ENCODE results near the gene KCNJ11.

KCNJ11 gene

DNA sequence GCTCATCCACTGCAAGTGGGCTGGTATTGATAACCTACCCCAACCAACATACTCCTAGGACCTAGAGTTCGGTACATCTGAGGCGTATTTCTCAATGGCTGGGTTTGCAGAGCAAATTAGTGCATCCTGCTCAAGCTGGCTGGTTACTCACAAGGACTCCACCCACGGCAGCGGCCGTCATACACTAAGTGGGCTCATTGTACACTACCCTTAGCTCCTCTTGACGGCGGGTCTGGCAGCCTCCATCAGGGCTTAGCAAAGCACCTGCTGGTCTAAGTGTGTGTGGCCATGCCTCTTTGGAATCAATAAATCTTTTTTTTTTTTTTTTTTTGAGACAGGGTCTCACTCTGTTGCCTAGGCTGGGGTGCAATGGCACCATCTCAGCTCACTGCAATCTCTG is 20.2 kb upstream of the KCNJ11 start:
- no peak for DNase-seq (ENCODE audit: low read depth)

DNA sequence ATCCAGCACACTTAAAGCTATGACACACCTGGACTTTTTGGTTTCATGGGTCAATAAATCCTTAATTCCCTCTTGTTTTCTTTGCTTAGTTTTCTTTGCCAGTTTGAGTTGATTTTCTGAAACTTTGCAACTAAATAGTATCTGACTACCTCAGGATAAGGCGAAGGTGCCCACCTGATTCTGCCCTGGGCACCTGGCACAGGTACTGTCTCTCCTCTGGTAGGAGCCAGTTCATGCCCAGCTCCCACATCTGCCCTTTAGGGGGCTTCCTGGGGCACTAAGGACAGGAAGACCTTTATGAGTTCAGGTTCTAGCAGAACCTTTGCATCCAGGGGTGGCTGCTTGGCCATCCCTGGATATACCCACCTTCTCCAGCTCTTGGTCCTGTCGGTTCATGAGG is 19.6 kb upstream of the KCNJ11 start:
- no peak for DNase-seq (ENCODE audit: low read depth)

DNA sequence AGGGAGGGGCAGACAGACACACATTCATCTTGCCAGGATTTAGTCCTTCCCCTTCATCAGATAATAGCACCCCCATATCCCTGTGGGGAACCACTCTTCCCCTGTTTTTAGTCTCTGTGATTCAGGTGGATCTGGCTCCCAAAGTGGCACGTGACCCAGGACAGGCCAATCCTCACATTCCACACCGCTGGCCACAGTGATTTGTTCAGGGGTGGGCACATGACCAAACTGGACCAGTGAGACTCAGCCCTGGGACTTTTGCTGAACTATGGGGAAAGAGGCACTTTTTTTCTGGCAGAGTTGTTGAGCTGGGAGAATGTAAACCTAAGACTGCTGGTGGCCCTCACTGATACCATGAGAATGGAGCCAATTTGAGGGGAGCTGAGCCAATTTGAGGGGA is 19.1 kb upstream of the KCNJ11 start:
- no peak for DNase-seq (ENCODE audit: low read depth)

DNA sequence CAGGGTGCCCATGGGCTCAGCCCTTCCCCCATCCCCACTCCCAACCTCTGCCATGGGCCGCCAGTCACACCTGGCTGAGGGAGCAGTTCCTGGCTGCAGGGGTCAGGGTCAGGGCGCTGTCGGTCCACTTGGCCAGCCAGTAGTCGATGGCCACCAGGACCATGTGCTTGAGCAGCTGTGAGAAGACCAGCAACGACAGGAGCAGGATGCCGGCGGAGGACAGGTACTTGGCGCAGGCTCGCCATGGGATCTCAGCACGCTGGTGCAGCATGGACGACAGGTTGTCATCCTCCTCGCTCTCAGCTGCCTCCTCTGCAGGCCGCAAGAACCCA is 18.3 kb upstream of the KCNJ11 start:
- no peak for DNase-seq (ENCODE audit: low read depth)

DNA sequence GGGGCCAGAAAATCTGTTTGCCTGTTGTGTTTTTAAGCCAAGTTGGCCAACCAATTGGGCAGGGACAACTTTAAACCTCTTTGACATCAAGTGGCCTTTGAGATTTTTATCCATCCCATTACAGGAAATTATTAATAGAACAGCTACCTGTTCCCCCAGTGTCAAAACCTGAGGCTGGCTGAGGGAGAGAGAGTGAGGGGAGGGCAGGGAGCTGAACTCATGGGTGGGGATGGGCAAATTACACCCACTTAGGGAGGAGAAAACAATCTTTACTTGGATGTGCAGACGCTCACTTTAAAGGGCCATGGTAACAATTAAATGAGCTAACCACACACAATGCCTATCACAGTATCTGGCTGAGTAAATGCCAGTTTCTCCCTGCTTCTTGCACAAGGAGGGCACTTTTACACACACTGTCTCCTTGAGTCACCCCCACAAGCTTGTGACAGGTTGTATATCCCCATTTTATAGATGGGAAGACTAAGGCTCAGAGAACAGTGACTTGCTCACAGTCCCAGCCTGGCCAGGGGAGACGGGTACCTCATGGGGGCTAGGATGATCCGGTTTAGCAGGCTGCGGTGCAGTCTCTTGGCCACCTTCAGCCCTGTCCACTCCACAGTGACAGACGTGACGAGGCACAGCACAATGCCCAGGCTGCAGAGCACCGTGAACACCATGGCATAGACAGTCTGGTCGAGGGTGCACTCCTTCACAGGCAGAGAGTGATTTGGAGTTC is 17.8 kb upstream of the KCNJ11 start:
- DNase-seq (ENCODE audit: low read depth) = no peak

DNA sequence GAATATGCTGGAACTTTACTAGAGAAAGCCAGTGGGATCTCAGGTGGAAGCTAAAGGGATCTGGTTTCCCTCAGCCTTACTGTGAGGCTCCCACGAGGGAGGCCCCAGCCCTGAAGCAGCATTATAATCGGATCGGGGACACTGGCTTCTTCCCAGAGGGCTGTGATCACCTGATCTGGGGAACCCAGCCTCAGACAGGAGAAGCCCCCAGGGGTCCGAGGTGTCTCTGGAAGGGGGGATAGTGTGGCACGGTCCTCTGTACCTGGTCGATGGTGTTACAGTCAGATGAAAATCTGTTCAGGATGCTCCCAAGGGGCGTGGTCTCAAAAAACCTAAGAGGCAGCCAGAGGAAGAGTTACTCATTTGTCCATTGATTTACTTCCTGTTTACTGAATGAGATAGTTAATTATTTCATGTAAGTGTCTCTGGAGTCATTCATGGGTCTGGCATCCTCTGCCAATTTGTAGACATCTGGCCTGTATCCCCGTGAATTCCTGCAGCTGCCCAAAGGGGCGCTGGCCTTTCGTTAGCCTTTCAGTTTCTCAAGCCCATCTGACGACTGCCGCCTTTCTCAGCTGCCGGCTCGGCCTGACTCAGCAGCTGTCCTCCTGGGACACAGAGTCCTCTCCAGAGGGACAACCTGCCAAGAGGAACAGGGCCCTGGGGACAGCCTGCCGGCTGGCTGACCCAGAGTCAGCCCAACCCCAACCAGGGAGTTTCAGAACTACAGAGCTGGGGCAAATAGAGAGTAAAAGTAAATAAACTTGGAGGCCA is 17.0 kb upstream of the KCNJ11 start:
- DNase-seq (ENCODE audit: low read depth) = no peak

DNA sequence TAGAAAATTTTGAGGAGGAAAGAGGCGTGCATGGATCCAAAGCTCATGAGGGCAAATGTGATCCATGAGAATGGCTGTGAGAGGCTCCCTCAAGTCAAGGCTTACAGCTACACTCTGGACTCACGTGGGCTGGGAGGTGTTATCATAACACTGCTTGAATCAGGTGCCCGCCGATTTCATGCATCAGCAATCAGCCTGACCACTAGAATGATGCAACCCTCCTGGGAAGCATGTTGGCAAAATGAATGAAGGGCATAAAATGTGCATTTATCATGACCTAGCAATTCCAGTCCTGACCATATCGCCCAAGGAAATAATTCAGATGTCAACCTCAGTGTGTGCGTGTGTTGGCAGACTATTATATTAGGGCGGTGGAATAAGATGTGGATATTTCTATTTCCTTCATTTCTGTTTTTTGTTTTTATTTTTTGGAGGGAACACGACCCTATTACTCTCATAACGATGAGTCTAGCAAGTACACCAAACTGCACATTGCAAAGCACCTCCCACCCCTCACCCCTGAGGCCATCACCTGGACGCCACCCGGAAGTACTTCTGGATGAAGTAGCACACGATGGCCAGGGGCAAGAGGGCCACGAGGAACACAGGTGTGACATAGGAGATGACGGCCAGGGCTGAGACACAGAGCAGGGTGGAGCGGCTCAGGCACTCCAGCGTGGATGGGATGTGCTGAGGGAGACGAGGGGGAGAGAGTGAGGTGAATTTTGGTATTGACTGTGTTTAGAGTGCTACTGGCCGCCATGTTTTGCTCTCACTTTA is 15.7 kb upstream of the KCNJ11 start:
- no peak for DNase-seq (ENCODE audit: low read depth)

DNA sequence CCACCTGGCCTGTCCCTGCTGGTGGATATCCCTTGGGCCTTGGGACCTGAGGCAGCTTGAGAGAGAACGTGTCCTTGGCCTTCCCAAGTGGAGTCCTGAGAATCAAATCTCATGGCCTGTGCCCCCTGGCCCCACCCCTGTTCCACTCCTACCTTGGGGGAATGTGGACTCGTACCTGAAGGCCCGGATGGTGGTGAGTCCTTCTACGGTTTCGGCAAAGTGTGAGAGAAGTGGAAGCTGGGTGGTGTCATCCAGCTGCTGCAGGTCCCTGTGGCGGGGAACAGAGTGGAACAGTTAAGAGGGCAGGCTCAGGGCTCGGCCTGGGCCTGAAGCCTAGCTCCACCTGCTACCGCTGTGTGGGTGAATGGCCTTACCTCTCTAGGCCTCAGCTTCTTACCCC is 14.0 kb upstream of the KCNJ11 start:
- DNase-seq (ENCODE audit: low read depth) = no peak

DNA sequence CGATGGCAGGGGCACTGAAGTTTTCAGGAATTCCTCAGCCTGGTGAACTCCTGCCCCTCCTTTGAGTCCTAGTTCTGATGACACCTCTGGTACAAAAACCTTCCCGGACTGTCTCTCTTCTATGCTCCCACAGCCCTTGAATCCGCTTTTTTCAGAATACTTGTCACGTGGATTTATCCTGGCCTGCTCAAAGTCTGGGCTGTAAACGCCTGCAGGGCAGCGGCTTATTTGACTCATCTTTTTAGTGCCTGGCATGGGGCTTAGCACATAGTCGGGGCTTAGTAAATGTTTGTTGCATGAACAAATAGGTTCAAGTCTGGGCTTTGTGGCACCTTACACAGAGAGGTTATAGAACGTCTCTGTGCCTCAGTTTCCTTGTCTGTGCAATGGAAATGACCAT is 13.4 kb upstream of the KCNJ11 start:
- DNase-seq (ENCODE audit: low read depth) = no peak

DNA sequence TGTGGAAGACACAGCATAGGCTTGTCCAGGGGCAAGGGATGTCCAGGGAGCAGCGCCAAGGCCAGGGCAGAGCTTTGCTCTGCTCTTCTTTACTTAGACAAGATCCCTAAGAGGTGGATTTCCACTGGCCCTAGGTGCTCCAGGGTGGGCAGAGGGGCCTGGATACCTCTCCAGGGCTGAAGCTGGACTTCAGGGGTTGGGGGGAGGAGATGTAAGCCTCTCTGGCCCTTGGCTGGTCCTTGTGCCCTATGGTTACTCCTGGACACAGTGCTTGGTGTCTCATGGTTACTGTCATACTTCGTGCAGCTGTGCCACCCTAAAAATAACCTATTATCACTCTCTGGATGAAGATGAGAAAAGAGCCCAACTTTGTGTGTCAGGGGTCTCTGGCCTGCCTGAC is 12.9 kb upstream of the KCNJ11 start:
- DNase-seq (ENCODE audit: low read depth) = no peak

DNA sequence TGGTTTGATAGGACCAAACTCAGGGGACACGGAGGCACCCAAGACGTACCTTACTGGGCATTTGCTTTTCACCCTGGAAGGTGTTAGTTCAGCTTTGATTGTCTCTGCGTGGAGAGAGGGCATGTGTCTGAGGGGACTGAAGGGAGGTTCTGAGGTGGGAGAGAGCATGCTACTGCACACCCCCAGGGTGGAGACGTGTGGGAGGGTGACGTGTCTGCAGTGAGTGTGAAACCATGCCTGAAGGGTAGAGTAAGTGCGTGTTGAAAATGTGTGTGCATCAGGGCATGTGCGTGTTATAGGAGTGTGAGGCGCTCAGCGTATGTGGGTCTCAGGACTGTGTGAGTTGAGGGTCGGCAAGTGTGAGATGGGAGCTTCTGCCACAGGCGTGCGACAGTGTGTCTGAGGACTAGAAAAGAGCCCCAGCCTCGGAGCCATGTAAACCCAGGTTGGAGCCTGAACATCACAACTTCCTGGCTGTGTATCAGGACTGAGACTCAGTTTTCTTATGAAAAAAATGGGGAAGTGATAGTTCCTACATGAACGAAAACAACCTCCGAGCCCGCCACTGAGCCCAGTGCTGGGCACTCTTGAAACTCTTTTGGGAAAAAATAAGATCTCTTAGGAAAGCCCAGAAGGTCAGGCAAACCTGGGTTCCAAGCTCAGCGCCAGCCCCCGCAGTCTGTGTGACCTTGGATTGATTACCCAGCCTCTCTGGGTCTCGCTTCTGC is 11.8 kb upstream of the KCNJ11 start:
- DNase-seq (ENCODE audit: low read depth) = no peak

DNA sequence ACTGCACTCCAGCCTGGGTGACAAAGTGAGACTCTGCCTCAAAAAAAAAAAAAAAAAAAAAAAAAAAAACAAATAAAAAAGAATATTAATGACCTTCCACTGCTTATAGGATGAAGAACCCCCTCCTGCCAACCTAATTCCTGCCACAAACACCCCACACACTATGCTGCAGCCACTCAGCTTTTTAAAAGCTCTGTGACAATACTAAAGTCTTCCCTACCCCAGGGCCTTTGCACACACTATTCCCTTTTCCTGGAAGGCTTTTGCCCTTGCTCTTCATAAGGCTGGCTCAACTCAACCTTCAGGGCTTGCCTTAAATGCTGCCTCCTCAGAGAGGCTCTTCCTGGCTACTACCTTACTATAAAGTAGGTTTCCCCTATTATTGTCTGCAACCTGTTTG is 10.8 kb upstream of the KCNJ11 start:
- DNase-seq (ENCODE audit: low read depth) = no peak

DNA sequence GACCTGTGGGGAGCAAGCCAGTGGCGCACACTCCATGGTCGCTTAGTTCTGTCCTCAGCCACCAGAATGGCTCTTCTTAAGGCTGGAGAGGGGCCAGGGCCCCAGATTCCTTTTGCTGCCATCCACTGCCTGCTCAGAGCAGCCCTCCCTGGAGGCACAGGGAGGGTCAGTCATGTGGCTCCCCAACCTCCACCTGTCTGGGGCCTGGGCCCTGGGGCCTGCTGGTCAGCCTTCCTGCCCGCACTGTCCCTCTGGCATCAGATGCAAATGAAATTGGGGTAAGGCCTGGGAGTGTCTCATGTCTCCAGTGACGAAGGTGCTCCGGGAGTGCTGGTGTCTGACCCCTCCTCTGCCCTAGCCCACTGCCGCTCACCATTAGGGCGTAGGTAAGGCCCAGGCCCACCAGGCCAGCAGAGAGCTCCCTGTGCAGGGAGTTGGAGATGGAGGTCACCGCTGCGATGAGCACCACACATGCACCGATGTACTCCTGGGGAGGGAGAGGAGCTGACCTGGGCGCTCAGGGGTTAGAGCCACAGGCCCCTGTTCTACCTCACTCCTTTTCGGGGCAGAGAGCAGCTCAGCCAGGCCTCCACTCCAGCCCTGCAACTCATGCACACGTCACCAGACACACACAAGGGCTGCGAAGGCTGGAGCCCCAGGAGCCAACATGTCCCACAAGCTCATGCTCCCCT is 9.0 kb upstream of the KCNJ11 start:
- no peak for DNase-seq (ENCODE audit: low read depth)

DNA sequence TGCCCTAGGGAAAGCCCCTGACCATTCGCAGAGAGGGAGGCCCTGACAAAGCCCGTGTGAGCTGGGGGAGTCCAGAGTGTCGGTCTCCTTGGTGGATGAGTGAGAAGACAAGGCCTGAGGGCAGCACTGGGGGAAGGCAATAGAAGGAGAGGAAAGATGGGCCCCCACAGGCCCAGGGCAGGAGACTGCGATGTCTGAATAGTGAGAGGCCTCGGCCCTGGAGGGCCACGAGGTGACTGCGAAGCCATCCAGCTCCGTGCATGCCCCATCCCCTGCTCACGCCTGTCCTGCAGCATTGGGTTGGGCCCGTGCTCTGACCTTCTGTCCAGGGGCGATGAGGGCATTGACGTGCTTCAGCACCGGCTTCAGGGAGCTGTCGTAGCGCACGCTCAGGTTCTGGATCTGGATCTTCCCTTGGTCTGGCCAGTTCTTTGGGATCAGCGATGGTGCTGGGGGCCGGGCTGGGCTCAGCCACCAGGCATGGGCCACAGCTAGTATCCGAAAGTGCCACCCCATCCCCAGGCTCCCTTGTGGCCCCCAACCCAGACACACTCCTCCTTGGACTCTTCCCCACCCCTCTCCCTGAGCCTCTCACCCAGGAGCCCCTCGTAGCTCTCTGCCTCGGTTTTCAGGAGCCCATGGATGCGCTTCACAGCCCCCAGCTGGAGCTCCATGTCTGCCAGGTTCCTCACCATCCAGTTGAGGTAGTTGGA is 8.3 kb upstream of the KCNJ11 start:
- no peak for DNase-seq (ENCODE audit: low read depth)

DNA sequence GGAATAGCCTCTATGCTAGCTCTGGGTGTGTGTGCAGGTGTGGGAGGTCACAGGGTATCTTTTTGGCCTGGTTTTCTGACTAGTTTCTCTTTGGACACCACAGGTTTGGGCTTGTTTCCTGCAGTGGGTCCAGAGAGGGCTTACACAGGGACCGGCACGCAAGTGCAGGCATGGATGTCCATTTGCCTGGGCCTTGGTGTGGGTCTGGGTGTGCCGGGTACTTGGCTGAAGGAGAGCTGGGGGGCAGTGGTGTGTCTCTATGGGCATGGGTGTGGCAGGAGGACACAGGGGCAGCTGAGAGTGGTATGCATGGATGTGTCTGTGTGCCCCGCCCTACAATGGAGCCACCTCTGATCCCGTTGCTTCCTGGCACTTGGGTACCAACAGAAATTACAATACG is 7.5 kb upstream of the KCNJ11 start:
- no peak for DNase-seq (ENCODE audit: low read depth)

DNA sequence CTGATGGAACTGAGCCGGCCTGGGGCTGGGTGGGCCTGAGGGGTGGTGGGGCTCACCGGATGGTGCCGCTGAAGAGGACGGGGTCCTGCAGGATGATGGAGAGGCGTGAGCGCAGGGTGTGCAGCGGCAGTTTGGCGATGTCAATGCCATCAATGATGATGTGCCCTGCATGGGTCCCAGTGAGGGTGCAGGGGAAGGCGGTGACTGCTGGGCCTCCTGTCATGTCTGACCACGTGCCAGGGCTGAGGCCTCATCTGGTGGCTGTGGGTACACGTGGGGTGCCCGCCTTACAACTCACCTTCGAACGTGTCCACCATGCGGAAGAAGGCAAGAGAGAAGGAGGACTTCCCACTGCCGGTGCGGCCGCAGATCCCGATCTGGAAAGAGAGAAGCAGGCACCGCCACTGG is 7.1 kb upstream of the KCNJ11 start:
- no peak for DNase-seq (ENCODE audit: low read depth)

DNA sequence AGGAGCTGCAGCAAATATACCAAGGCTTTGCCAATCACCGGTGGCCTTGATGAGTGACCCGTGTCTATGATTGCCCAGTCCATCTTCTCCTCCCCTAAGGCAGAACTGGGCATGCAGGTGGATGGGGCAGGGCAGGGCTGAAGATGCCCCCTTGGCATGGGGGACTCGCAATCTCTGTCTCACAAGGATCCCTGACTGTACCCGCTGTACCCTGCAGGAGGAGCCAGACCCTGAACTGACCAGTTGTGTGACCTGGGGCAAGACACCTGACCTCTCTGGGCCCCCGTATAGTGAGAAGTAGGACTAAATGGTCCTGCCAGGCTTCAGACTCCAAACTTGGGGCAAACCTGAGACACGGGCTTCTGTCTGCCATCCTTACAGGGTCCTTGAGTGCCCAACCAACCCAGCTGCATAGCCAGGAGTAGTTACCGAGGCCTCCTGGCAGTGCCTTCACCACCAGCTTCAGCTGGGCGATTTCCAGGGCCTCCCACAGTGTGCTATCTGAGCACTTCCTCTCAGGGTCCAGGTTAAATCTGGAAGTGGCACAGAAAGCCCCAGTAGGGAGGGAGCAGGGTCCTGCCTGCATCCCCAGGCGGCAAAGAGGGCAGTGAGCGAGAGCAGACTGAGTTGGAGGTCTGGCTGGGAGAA is 6.4 kb upstream of the KCNJ11 start:
- DNase-seq (ENCODE audit: low read depth) = no peak

DNA sequence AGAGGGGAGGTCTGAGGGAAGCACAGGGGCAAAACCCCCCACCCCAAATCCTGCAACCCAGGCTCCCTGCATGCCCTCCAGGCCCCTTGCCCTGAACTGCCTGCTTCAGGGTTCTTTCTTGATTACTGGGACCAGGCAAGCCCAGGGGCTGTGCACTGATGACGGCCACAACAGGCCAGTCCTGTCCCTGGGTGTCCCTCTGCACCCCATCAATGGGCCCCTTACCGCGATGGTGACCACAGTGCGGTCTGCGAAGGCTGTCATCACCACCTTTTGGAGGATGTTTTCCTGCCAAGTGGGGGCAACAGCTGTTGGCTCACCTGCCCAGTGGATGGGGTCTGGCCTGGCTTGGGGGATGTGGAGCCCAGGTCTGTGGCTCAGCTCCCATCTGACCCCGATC is 5.0 kb upstream of the KCNJ11 start:
- no peak for DNase-seq (ENCODE audit: low read depth)

DNA sequence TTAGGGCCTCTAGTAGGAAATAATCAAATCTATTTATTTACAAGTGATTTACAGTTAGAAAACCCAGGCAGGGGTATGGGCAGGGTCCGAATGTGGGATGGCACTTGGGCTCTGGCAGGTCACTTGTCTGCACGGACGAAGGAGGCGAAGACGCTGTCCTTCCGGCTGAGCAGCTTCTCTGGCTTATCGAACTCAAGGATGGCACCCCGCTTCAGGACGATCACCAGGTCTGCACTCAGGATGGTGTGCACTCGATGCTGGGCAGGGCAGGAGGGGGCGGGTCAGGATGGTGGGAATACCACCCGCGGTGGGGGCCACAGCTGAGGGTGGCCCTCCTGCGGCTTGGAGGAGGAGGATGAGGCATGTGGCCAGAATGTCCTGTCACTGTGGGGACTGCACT is 4.4 kb upstream of the KCNJ11 start:
- no peak for DNase-seq (ENCODE audit: low read depth)

DNA sequence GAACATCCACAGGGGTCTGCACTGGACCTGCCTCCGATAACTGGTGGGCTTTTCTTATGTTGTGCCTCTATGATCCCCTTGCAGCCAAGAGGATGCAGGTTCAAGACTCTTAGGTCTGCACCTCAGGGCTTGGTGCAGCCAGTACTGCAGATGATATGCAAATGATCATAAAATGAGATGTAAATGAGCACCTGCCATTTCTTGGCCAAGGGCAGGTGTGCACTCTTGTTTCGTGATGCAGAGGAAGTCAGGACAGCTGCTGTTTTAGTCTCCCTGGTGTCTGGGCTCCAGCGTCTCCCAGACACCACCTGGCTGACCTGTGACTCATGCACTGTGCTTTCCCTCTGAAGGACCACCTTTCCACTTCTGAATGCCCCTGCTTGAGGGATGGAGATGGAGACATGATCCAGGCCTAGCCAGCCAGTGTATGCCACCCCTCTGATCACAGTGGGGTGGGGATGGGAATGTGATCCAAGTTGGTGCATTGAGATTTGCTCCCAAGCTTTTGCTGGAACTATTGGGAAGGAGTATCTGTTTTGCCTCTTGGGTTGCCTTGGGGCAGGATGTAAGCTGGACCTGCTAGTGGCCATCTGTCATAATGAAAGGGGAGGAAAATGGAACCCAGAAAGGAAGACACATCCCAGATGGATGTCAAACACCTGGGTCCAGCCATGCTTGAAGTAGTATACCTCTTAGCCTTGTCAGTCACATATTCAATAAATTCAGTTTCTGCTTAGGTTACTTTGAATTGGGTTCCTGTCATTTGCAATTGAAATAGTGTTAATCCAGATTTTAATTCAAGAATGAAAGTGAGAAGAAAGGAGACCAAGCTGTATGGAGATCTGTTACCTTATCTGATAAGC is 3.3 kb upstream of the KCNJ11 start:
- no peak for DNase-seq (ENCODE audit: low read depth)
